NT2/D1 (cell line): ENCODE data around the gene HSF2BP.

Experiments used
- SUZ12 ChIP-seq: IDR thresholded peaks from 2 replicates; pipeline ENCODE4 v1.6.1; 2011; ENCODE audit not compliant: insufficient read length, insufficient read depth; ENCODE audit errors: extremely low read depth
- ZNF274 ChIP-seq: IDR thresholded peaks from 2 replicates; pipeline ENCODE4 v1.6.1; 2011; ENCODE audit warnings: mild to moderate bottlenecking, low read depth, low read length

GRCh38 chr21:43602266-43603232 lies 56.7 kb downstream of the HSF2BP start:
- TF ChIP-seq ZNF274: no peak
- no peak for TF ChIP-seq SUZ12
